ENCODE measurements around the gene LHFPL2.

GRCh38 chr5:78501411-78502352 is 146.9 kb downstream of the LHFPL2 start:
- TF ChIP-seq, protein P1, sequence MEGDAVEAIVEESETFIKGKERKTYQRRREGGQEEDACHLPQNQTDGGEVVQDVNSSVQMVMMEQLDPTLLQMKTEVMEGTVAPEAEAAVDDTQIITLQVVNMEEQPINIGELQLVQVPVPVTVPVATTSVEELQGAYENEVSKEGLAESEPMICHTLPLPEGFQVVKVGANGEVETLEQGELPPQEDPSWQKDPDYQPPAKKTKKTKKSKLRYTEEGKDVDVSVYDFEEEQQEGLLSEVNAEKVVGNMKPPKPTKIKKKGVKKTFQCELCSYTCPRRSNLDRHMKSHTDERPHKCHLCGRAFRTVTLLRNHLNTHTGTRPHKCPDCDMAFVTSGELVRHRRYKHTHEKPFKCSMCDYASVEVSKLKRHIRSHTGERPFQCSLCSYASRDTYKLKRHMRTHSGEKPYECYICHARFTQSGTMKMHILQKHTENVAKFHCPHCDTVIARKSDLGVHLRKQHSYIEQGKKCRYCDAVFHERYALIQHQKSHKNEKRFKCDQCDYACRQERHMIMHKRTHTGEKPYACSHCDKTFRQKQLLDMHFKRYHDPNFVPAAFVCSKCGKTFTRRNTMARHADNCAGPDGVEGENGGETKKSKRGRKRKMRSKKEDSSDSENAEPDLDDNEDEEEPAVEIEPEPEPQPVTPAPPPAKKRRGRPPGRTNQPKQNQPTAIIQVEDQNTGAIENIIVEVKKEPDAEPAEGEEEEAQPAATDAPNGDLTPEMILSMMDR (IDR thresholded peaks at IDR 0.05) = no peak
- no peak for TF ChIP-seq EZH2 (IDR thresholded peaks at IDR 0.05; ENCODE audit: borderline replicate concordance, insufficient read depth, low read depth, low read length, poor library complexity, severe bottlenecking)
